ENCODE data around the gene USP25.

Gene USP25

DNA sequence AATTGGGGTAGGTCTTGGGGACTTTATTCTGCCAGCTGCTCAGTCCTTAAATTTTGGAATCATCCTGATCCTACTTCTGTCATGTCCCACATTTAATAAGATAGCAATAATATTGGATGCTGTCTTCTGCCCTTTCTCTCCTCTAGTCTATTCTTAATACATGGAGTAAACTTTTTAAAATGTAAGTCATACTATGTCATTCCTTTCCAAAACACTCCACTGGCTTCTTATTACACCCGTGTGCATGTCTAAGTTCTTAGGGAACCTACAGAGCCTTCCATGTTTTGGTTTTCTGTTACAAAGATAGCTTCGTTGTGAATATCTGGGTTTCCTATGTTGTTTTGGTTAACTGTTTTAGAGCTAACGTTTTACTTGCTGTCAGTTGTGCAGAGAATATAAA is 35.1 kb downstream of the USP25 start:
- no peak for DNase-seq

DNA sequence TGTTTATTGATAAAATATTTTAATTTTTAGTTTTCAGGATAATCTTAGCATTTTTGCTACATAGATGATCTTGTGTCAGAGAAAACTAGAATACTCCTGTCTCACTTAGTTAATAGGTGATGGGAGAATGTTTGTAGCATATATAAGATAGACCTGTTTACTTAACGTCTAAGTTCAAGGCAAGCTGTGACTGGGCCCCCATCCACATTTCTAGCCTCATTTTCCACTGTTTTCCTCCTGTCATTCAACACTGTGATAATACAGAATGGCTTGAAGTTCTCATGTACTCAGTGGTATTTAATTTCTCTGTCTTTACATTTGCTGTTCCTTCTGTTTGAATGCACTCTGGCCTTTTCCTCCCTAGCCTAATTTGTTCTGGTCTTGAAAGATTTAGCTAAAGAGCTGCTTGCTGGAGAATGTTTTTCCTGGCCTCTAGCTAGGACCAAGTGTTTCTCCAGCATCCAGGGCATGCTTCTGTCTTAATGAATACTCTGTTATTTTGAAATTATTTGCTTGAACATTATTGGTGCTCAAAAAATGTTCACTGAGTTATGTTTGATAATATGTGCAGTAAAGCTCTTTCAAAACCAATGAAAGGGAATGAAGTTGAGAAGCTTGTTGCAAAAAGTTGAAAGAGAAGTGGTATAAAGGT is 37.3 kb downstream of the USP25 start:
- no peak for DNase-seq

DNA sequence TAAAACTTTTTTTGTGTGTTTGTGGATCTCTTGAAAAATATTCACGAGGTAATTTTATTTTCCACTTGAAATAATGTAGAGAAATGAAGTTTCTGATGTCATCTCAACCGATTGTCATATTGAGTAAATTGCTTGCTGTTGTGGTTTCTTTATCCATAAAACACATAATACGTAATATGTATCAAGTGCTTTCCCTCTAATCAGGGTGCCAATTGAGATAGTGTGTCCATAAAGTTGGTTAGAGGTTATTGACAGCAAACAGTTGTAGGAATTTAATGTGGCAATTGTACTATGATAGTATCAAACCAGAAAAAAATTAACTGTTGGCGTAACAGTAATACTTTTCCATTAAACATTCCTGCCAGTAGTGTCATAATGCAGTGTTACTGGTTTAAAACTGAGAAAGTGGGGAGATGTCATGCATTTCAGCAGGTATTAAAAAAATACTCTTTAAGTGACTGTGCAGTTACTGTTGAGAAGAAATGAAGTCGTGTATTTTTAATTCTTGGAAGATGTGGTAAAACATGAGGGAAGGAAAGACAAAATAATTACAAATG is 38.3 kb downstream of the USP25 start:
- DNase-seq = no peak

DNA sequence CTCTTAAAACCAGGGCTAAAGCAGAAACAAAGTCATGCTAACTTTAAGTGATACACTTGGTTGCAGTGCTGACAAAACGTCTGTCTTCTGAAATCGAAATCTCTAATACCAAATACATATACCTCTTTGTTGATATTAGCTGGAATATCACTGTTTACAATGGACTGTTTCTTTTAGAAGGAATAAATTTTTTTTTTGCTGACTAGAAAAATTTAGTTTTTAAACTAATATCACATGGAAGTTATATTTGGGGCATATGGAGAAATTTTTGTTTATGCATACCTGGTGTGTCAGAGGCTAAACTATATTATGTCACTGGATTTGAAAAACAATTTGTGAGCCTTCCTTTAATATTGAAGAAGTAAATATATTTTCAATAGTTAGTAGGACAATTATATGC is 39.1 kb downstream of the USP25 start:
- DNase-seq = no peak

DNA sequence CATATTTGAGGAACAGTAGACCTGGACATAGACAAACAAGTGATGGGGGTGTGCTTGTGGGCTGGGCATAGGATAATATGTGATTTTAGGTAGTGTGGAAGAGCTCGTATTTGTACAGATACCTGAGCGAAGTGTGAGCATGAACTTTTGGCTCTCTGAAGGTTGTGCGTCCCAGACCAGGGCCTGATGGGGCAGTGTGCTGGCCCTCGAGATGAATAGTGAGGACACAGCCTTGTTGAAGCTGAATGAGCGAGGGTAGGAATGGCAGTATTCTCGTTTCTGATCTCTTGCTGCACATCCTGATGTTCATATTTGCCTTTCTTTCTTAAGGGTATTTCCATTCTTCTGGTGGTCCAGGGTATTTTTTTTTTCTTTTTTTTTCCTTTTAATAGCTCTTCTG is 41.5 kb downstream of the USP25 start:
- DNase-seq = no peak

DNA sequence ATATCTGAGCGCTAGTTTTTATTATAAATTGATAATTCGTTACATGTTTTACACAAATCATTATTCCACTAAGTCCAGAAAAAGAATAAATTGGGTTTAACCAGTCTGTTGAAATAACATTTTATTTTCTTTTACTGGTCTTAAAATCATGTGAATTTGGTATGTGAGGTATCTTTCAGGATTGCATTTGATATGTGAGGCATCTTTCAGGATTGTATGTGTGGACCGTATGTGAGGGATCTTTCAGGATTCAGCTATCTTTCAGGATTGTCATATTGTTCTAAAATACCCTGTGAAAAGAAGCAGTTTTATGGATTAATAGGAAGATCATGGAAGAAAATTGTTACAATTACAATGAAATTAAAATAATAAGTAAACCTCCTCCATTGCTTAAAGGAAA is 42.9 kb downstream of the USP25 start:
- DNase-seq = no peak

DNA sequence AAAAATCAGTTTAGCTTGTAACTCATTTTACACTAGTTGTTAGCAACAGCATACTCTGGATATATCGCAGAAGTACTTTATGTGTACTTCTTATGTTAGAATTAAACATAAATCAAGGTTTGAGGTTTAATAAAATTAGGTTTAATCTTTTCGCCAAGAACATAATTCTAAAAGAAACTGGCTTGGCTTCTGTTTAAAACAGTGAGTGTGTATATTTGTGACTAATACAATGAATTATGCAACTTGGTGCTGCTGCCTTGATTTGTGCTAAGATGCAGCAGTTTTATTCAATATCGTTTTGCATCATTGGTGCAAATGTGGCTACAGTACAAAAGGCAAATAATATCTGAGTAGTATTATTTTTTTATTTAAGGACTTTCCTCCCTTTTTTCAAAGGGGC is 44.8 kb downstream of the USP25 start:
- no peak for DNase-seq

DNA sequence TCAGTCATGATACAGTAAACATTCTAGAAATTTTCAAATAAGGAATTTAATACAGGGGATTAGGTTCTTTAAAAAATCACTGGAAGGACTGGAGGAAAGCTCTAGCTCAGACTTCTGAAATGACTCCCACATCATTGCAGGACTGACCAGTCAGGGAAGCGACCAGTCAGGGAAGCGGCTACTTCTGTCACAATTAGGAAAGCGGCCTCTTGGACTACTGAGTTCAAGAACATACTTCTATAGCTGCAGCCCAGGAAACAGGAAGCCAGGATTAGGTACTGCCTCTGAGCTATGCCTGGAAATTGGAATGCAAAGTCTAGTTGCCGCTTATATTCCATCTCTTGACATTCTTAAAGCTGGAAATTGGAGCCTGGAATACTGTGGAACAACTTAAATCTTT is 45.5 kb downstream of the USP25 start:
- no peak for DNase-seq

DNA sequence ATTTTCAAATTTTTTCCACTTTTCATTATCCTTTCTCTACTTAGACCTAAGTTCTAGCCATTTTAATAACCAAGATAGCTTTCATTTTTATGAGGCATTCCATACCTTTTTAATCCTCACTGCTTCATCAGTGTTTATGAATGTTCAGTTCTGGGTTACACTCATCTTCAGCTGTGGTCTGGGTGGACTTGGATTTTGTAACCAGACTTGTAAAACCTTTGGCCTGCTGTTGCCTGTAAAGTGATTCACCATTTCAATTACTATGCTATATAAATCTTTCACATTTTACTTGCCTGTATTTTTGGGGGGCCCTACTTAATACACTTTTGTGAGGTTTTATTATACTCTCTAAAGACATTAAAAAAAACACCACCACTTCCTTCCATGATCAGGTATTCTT is 46.2 kb downstream of the USP25 start:
- no peak for DNase-seq

DNA sequence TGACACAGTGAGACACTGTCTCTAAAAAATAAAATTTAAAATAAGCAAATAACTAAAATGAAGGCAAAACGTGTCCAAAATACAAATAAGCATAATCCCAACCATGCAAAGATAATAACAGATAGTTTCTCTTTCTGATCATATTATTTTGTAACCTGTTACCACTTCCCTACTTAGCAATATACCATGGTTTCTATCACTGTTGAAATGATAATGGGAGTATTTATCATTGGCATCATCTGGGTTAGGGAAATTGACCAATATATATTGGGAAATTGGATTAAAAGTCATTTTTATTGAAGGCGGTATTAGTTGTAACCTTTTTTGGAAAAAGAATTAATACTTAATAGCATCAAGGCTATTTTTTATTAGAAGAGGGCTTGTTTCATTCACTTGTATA is 47.0 kb downstream of the USP25 start:
- DNase-seq = no peak

DNA sequence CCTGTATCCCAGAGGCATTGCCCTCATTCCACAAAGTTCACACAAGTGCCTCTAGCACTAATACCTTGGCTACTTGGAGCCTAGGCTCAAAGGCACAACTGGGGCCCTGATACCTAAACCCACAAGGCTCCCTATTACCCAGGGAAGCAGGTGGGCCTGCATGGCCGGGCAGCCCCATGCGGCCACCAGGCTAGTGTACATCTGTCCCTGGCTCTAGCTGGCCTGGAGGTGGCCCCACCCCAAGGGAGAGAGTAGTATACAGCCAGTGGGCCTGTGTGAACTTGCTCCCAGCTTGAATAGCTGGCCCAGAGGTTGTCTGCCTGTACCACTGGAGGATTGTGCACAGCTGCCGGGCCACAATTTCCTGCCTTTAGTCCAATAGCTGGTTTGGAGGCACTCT is 52.2 kb downstream of the USP25 start:
- no peak for DNase-seq

DNA sequence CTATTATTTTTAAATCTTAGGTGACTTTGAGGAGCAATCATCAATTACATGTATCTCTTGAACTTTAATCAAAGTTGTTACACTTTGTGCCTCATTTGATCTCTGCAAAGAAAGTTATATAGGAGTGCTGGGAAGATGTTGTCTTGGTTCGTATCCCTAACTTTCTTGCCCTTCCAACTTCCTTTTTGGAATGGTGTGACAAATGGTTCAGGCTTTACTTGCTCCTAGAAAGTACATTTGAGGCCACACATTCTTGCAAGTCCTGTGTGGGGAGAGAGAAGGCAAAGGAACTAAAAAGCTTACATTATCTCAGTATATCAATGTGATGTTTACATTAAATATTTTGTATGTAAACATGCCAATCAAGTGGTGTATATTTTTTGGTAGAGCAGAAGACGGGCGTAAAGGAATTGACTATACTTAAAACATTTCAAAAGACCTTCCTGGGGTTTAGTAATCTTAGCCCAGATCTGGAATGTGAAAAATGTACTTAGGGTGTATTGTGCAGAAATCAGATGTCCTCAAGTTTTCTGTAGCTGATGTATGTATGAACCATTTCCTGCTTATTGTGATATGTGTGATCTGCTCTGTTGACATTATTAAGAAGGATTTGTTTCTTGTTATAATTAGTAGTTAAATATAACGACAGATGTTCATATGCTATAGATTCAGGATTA is 59.2 kb downstream of the USP25 start:
- no peak for DNase-seq

DNA sequence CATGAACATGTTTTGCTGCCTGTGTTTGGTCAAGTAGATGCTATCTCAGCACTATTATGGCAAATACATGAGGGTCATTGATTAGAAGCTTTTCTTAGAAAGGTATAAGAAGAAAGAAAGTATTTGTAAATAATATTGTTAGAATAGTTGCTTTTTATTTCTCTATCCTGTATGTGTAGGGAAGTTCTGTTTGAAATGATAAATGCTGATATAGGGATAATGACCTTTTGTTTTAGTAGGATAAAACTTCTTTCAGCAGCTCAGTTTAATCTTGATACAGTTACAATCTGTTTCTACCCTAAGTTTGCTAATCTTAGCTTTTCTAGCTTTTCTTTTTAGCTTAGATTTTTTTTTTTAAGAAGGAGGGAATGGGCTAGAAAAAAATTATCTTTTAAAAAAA is 63.3 kb downstream of the USP25 start:
- no peak for DNase-seq

DNA sequence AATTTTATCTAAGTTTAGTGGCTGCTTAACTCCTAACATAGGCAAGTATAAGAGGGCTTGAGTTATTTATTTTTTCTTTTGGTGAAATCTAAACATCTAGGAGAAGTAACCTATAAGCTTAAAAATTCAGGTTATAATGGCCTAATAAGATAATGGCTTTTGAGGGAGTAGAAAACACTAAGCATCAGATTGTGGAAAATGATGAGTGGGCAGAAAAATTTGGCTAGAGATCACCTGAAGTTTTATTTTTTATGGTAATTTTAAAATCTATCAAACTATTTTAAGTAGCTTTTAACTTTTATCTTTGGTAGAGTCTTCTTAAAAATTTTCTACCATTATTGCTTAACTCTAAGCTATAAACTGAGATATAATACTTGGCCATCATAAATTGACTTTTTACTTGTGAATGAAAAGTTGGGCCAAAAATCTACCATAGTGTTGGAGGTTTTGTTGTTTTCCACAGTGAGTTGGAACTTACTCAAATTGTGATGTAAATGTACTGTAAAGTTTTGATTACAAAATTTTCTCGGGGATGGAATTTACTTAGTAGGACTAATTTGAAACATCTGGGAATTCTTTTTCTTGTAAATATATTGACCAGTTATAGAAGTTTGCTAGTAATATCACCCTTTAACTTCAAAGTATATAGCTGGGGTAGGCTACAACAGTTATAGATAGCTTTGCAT is 63.9 kb downstream of the USP25 start:
- no peak for DNase-seq

DNA sequence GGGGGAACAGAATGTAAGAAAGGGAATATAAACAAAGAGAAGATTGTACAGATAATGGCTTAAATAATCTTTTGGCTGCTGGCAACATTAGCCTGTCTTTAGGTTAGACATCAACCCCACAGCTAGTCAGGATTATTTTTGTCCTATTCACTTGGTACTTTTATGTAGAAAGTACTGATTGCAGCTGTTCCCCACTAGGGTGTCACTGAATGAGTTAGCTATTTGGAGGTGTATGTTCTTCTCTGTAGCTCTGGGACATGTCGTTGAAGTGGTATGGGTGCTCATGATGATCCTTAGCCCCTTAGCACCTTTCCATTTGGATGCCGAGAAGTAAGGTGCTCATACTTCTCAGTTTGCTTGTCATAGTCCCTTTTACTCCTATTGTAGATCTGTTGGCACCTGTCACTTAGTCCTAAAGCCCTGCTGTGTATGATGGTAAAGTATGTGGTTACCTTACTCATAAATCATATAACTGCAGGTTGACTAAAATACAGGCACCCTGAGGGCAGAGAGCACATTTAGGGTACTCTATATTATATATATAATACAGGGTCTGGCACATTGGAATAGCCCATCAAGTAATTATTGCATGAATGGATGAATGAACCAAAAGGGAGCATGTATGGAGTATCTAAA is 64.6 kb downstream of the USP25 start:
- no peak for DNase-seq

DNA sequence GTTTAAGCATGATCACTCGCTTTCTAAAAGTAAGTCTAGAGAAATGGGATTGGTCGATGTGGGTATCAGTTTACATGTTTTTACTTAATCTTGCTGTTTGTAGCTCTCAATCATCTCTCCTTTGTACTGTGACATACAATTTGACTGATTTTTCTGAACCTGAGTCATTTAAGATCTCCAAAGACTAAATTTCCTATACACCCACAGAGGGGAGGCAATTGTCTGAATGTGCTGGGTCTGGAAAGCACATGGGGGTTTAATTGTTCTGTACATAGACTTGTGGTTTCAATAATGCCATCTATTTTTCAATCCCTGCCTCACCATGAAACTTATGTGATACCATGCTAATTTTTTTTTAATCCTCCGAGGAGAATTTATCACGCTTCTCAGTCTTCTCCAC is 65.8 kb downstream of the USP25 start:
- no peak for DNase-seq

DNA sequence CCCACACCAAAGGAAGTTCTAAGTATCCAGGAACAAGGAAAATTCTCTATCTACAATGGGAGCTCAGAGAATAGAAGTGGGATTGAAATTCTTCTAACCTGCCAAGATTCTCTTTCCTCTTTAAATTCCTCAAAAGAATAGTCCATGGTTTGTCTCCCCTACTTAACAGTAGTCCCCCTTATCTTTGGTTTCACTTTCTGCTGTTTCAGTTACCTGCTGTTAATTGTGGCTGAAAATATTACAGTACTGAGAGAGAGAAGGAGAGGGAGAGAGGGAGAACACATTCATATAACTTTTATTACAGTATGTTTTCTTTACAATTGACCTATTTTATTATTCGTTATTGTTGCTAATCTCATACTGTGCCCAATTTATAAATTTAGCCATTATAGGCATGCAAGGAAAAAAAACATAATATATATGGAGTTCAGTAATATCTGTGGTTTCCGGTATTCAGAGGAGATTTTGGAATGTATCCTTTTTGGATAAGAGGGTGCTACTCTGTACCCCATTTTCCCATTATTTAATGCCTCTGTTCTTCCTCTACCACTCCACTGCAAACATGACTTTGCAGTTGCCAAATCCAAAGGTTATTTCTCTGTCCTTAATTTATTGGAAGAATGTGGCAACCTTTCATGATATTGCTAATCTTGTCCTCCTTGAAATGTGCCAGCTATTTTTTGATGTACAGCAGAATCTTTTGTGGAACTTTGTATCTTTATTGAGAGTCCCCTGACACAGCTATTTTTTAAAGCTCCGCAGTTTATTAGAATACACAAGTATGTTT is 68.0 kb downstream of the USP25 start:
- no peak for DNase-seq

DNA sequence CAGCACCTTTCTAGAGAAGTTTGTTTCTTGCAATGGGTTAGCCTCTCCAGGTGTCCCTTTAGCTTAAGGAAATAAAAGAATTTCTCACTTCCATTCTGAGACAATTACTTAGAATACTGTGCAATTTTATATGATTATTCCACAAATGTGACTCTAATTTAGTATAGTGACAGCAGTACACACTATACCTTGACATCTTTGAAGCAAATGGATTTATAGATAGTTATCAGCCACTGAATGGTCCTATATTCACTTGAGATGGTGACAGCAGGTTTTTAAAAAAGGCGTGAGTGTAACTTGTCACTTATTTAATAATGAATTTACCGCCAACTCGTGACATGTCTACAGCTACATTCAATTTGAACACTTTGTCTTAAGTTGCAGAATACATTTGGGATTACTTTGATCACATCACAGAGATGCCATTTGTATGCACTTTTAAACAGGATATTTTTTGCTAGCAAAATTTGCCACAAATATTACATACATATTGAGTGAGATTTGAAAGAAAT is 71.6 kb downstream of the USP25 start:
- no peak for DNase-seq

DNA sequence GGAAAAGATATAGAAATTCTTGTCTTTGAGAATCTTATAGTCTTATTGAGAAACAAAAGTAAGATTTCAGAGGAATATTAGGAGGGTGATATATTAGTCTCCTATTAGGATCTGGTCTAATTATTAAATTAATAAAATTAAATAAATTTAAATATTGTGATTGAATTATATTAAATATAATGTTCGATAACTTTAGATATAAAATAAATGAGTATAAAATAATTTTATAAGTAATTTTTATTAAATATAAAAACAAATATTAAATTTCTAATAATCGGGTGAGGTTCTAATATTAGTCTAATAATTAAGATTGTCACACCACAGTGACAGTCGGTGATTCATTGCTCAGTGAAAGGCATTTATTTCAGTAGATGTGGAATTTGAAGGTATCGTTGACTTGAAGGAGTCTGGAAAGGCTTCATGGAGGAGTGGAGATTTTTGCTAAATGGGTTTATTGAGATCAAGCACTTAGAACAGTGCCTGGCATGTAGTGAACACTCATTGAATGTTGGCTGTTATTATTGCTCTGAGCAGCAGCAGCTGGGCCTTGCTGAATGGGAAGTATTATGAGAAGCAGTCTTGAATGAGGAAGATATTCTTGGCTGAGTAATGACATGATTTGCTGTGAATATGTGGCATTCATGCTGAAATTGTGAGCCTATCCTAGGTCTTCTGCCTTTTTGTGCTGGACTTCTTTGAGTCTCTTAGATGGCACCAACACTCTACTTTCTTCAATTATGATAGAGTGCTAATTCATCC is 74.6 kb downstream of the USP25 start:
- DNase-seq = no peak

DNA sequence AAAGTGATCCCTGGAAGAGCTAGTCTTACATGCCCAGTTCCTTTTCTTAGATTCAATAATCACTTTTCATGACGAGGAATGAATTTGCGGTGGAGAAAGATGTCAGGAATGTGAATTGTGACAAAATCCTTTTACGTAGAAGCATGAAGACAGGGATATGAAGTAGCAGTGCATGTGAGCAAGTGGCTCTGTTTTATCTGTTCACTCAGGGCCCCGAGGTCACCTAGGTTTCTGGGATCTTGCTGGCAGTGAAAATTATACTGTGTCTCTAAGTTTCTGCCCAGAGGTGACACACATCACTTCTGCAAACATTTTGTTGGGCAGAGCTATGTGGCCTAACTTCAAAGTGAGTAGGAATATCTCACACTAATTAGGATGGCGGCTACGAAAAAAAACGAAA is 79.3 kb downstream of the USP25 start:
- DNase-seq = no peak

DNA sequence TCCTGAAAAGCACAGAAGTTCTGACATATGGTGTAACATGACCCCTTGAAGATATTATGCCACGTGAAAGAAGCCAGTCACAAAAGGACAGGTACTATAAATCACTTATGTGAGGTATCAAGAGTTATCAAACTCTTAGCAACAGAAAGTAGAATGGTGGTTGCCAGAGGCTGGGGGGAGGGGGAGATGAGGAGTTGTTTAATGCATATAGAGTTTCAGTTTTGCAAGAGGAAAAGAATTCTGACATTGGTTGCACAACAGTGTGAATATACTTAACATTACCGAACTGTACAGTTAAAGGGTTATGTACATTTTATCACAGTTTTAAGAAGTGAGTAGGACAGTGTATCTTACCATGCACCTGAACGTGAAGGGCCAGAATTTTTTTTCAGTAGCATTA is 80.0 kb downstream of the USP25 start:
- DNase-seq = no peak

DNA sequence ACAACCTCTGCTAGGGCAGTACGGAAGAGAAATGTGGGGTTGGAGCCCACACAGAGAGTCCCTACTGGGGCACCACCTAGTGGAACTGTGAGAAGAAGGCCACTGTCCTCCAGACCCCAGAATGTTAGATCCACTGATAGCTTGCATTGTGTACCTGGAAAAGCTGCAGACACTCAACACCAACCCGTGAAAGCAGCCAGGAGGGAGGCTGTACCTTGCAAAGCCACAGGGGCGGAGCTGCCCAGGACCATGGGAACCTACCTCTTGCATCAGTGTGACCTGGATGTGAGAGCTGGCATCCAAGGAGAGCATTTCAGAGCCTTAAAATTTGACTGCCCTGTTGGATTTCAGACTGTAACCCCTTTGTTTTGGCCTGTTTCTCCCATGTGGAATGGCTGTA is 85.5 kb downstream of the USP25 start:
- DNase-seq = no peak
